Pancreas (tissue), 10 donors: ENCODE measurements around the gene CCDC178. TPM values are rescaled to one million over a fixed set of nuclear protein-coding genes. Genes with fewer than 3 reads are reported as not detected.
A peak's percentile ranks its signal among the peaks of the same experiment; 100 is the strongest.

ENCODE experiments used
- ATAC-seq, 4 donors: fragments of 200-7000 bp; cut with Tn5 transposase; one replicate each; pipeline versions ENCODE4 v1.8.0 to v1.9.1; 2020; ENCODE audit warnings: mild to moderate bottlenecking in 4 of 4, moderate library complexity in 4 of 4
- DNase-seq, 6 donors: peaks; one replicate each; pipeline ENCODE4 v3.0.0-alpha.2; 2020
- FAIRE-seq: peaks from 2 replicates; lab custom pipeline; 2012; peaks lifted over from hg19 to GRCh38; lab: Jason Lieb, UNC
- H3K27ac ChIP-seq, 4 donors: fragments of 200-600 bp; sonication (generic); 1 replicate in 3 of 4; 2 replicates in 1 of 4; pipeline versions ENCODE4 v1.5.0 to v1.8.0; 2020
- H3K27me3 ChIP-seq, 4 donors: fragments of 200-600 bp; one replicate each; pipeline ENCODE4 v1.8.0; 2021
- H3K36me3 ChIP-seq, 3 donors: fragments of 200-600 bp; sonication (generic) in 1 of 3; one replicate each; pipeline versions ENCODE4 v1.5.0 to v1.8.0; 2020 to 2021
- H3K4me1 ChIP-seq, 3 donors: fragments of 200-600 bp; one replicate each; pipeline ENCODE4 v1.8.0; 2021
- H3K4me3 ChIP-seq, 4 donors: fragments of 200-600 bp; sonication (generic) in 2 of 4; one replicate each; pipeline versions ENCODE4 v1.5.0 to v1.8.0; 2020 to 2021
- H3K9me3 ChIP-seq, 4 donors: fragments of 200-600 bp; one replicate each; pipeline ENCODE4 v1.8.0; 2021
- CTCF ChIP-seq, 4 donors: fragments of 200-600 bp; sonication (generic) in 3 of 4; IDR thresholded peaks; one replicate each; pipeline versions ENCODE4 v1.5.0 to v1.8.0; 2021; ENCODE audit warnings: antibody characterized with exemption in 4 of 4
- WGBS, 2 donors: extraction: QIAGEN DNeasy Blood & Tissue Kit; methylation state at CpG; one replicate each; pipeline ENCODE4 v1.1.7; 2013; 5-methylcytosine and 5-hydroxymethylcytosine counted together
- intact Hi-C, 3 donors: fragments of 100-400 bp; cut with DNase I; formaldehyde crosslinking; loops; one replicate each; pipeline versions ENCODE4 v1.11.1 to v1.14.2; 2022
- polyA plus RNA-seq, 2 donors: library from polyadenylated mRNA; stranded (reverse); fragments of 200-250 nt; gene quantifications; one replicate each; pipeline ENCODE4 v1.2.3, GENCODE V29; 2013
- total RNA-seq, 6 donors: library from RNA; stranded (reverse); fragmentation: NEBNext Ultra II Directional in 4 of 6; extraction: Animal tissue kit (Norgen Biotek cat#: 25700) in 4 of 6; gene quantifications; one replicate each; pipeline versions ENCODE4 v1.2.1 to v1.2.4, GENCODE V29; 2021 to 2023
- donor health status: healthy with polysubstance abuse.
- donor health status: DM: no; HTN: no; CAD: no; lungs with moderate emphysema.
- donor health status: DM: no; HTN: no; CAD: no.
- donor health status: control.
- donor health status: control.
- donor health status: Bipolar disorder and iron deficiency.
- donor health status: DM: yes; HTN: yes; CAD: no.
- donor health status: DM: no; HTN: no; CAD: no.
- donor health status: DM: no; HTN: no; CAD: no.
- donor health status: DM: yes; HTN: yes; CAD: no.

Gene CCDC178
- total and polyA plus RNA-seq, 8 donors = 0.11 to 1.3 (median 0.51) TPM; not detected in 1

GRCh38 chr18:33097126-33097525 is 343.4 kb downstream of the CCDC178 start:
- Histone ChIP-seq H3K9me3 (no peaks in the 10 kb centered on the region), H3K36me3 (no peaks in the 10 kb centered on the region), H3K4me1 (no peaks in the 10 kb centered on the region), H3K27ac (no peak overlapping the region), H3K27me3 (no peaks in the 10 kb centered on the region), H3K4me3 (no peak overlapping the region)
- ATAC-seq = no peak
- no peak for TF ChIP-seq CTCF (IDR thresholded peaks at IDR 0.05)
- no peak for FAIRE-seq
- intact Hi-C loops = no loop called here
- no peak for DNase-seq
- 87 to 92% methylated on average over 3 of the region's 3 CpGs for WGBS, 2 donors

- Histone ChIP-seq H3K27ac (no peak overlapping the region), H3K4me1 (no peaks in the 10 kb centered on the region), H3K36me3 (no peaks in the 10 kb centered on the region), H3K9me3 (no peaks in the 10 kb centered on the region), H3K27me3 (no peaks in the 10 kb centered on the region), H3K4me3 (no peak overlapping the region)
- ATAC-seq (no peak), DNase-seq (no peak), FAIRE-seq (no peak)
- TF ChIP-seq CTCF (IDR thresholded peaks at IDR 0.05) = no peak
- intact Hi-C loops = no loop called here
- 20 to 24% methylated on average over 4 of the region's 4 CpGs for WGBS, 2 donors
Observed at GRCh38 chr18:33090461-33090860, 350.1 kb downstream of the CCDC178 start.

- FAIRE-seq (no peak), ATAC-seq (no peak), DNase-seq (no peak)
- no peaks in the 10 kb centered on the region for H3K9me3 ChIP-seq
- no peak overlapping the region for H3K27ac ChIP-seq
- no peaks in the 10 kb centered on the region for H3K27me3 ChIP-seq
- H3K36me3 ChIP-seq = no peaks in the 10 kb centered on the region
- 50 to 66% methylated on average over 2 of the region's 2 CpGs for WGBS, 2 donors
- intact Hi-C loops = no loop called here
- no peaks in the 10 kb centered on the region for H3K4me1 ChIP-seq
- no peak overlapping the region for H3K4me3 ChIP-seq
- TF ChIP-seq CTCF (IDR thresholded peaks at IDR 0.05) = no peak
Observed at GRCh38 chr18:33076601-33077000, 363.9 kb downstream of the CCDC178 start.

GRCh38 chr18:33074125-33074524 is 366.4 kb downstream of the CCDC178 start:
- intact Hi-C loops = no loop called here
- DNase-seq = no peak
- no peaks in the 10 kb centered on the region for H3K4me1 ChIP-seq
- no peak for TF ChIP-seq CTCF (IDR thresholded peaks at IDR 0.05)
- H3K9me3 ChIP-seq = no peaks in the 10 kb centered on the region
- no peak for ATAC-seq
- no peaks in the 10 kb centered on the region for H3K27me3 ChIP-seq
- WGBS, 2 donors = 68 to 88% methylated on average over 3 of the region's 3 CpGs
- H3K36me3 ChIP-seq = no peaks in the 10 kb centered on the region
- H3K4me3 ChIP-seq = no peak overlapping the region
- H3K27ac ChIP-seq = no peak overlapping the region
- FAIRE-seq = no peak

GRCh38 chr18:33062834-33063364 is 377.6 kb downstream of the CCDC178 start:
- FAIRE-seq = no peak
- H3K36me3 ChIP-seq = no peaks in the 10 kb centered on the region
- 79 to 87% methylated on average over 6 of the region's 6 CpGs for WGBS, 2 donors
- H3K27me3 ChIP-seq = no peaks in the 10 kb centered on the region
- intact Hi-C loops = no loop called here
- no peak overlapping the region for H3K4me3 ChIP-seq
- H3K4me1 ChIP-seq = no peaks in the 10 kb centered on the region
- no peaks in the 10 kb centered on the region for H3K9me3 ChIP-seq
- DNase-seq = peak in 2 of 6 donors; percentile 13 to 15
- no peak for ATAC-seq
- H3K27ac ChIP-seq = no peak overlapping the region
- TF ChIP-seq CTCF (IDR thresholded peaks at IDR 0.05) = no peak
